ENCODE results near the gene COL6A1. TPM values are rescaled to one million over a fixed set of nuclear protein-coding genes. Genes with fewer than 3 reads are reported as not detected.

Gene COL6A1
- total RNA-seq, 1 experiment from 2014 or later, result 87.5 TPM

- TF ChIP-seq JUND (IDR thresholded peaks at IDR 0.05), result no peak
Observed at GRCh38 chr21:45943630-45944540, 37.7 kb upstream of the COL6A1 start (continued).

GRCh38 chr21:45944601-45945000 lies 37.0 kb upstream of the COL6A1 start:
- no peak for DNase-seq (ENCODE audit: low read depth, low spot score)
- intact Hi-C loops (cut with micrococcal nuclease), result no loop called here
- ChIA-PET RAD21 (ENCODE audit: low non-redundant PET in 1 of 2, low total read pairs in 2 of 2, uncharacterized antibody in 2 of 2, unreplicated experiment in 2 of 2) (no interaction called here), CTCF (no interaction called here), POLR2A (no interaction called here)
- Histone ChIP-seq H3K4me1 (ENCODE audit: control insufficient read depth in 1 of 2, insufficient read depth in 2 of 2, low read length in 2 of 2) (no peaks in the 10 kb centered on the region), H2AFZ (ENCODE audit: low read depth, low read length, poor library complexity, severe bottlenecking) (no peak overlapping the region), H3K27me3 (ENCODE audit: insufficient read depth, low read length) (no peaks in the 10 kb centered on the region), H3K9me2 (ENCODE audit: insufficient read depth) (no peaks in the 10 kb centered on the region), H4K20me1 (ENCODE audit: insufficient read depth) (no peaks in the 10 kb centered on the region), H3K79me2 (ENCODE audit: insufficient read depth, low read length) (no peaks in the 10 kb centered on the region), H3K36me3 (ENCODE audit: control insufficient read depth in 1 of 2, insufficient read depth in 2 of 2, low read length in 2 of 2) (no peaks in the 10 kb centered on the region), H3K9me3 (ENCODE audit: control insufficient read depth in 1 of 2, insufficient read depth in 1 of 2, low read depth in 1 of 2, low read length in 2 of 2) (no peaks in the 10 kb centered on the region), H3K9ac (ENCODE audit: low read length) (no peak overlapping the region), H3K4me3 (replicated peaks in 1 of 2; ENCODE audit: low read depth in 1 of 2, low read length in 2 of 2) (no peak overlapping the region), H3K4me2 (ENCODE audit: low read length) (no peak overlapping the region), H3K27ac (ENCODE audit: low read depth, low read length) (no peak overlapping the region)
- no peak for TF ChIP-seq CBX3 (IDR thresholded peaks at IDR 0.05; ENCODE audit: low read depth)
- no TSS peak for BruUV-seq (replicated peaks)
- ATAC-seq, result no peak

DNA sequence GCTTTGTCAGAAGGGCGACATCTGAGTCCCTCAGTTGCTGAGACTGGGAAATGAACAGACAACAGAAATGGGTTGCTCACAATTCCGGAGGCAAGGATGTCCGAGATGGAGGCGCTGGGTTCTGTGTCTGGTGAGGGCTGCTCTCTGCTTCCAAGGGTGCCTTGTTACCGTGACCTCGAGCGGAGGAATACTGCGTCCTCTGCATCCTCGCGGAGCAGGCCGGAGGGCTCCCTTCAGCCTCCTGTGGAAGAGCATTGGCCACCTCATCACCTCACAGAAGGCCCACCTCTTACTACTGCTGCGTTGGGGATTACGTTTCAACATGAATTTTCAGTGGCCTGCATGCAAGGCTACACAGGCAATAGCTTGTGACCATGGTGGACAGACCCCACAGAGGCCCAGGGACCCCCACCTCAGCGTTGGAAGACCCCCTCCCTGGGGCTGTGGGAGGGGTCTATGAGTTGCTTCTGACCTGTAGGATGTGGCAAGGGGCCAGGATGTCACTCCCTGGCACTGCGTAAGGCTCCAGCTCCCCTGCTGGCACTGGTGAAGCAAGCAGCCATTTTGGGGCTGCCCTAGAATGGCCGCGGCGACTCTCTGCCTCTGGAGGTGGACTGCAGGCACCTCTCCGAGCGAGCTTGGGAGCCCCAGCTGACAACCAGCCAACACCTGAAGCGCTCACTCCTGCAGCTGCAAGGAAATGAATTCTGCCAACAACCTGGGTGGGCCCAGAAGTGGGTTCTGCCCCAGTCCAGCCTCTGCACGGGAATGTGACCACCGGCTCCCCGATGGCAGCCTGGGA lies 36.3 kb upstream of the COL6A1 start:
- H4K20me1 ChIP-seq (ENCODE audit: insufficient read depth), result no peaks in the 10 kb centered on the region
- H3K36me3 ChIP-seq (ENCODE audit: control insufficient read depth in 1 of 2, insufficient read depth in 2 of 2, low read length in 2 of 2), result no peaks in the 10 kb centered on the region
- peaks cover under 1% of the 10 kb centered on the region in 2 experiments; a peak in 2 of 4 replicates for H3K4me1 ChIP-seq (ENCODE audit: control insufficient read depth in 1 of 2, insufficient read depth in 2 of 2, low read length in 2 of 2)
- H3K79me2 ChIP-seq (ENCODE audit: insufficient read depth, low read length), result no peaks in the 10 kb centered on the region
- no peak overlapping the region for H3K27ac ChIP-seq (ENCODE audit: low read depth, low read length)
- H3K4me2 ChIP-seq (ENCODE audit: low read length), result no peak overlapping the region
- no TSS peak for BruUV-seq (replicated peaks)
- no peaks in the 10 kb centered on the region for H3K9me2 ChIP-seq (ENCODE audit: insufficient read depth)
- H3K4me3 ChIP-seq (replicated peaks in 1 of 2; ENCODE audit: low read depth in 1 of 2, low read length in 2 of 2), result no peak overlapping the region
- ChIA-PET RAD21 (ENCODE audit: low non-redundant PET in 1 of 2, low total read pairs in 2 of 2, uncharacterized antibody in 2 of 2, unreplicated experiment in 2 of 2) (no interaction called here), CTCF (no interaction called here), POLR2A (no interaction called here)
- ATAC-seq, result no peak
- DNase-seq (ENCODE audit: low read depth, low spot score), result no peak
- intact Hi-C loops (cut with micrococcal nuclease), result no loop called here
- H3K27me3 ChIP-seq (ENCODE audit: insufficient read depth, low read length), result no peaks in the 10 kb centered on the region
- no peak overlapping the region for H3K9ac ChIP-seq (ENCODE audit: low read length)
- H2AFZ ChIP-seq (ENCODE audit: low read depth, low read length, poor library complexity, severe bottlenecking), result no peak overlapping the region
- no peaks in the 10 kb centered on the region for H3K9me3 ChIP-seq (ENCODE audit: control insufficient read depth in 1 of 2, insufficient read depth in 1 of 2, low read depth in 1 of 2, low read length in 2 of 2)
- TF ChIP-seq EZH2 (IDR thresholded peaks at IDR 0.05) (no peak), TCF7L2 (IDR thresholded peaks at IDR 0.05; ENCODE audit: borderline replicate concordance, extremely low read depth, insufficient read depth, insufficient read length) (no peak), SIN3A (IDR thresholded peaks at IDR 0.05; ENCODE audit: low read depth) (no peak), ATF3 (IDR thresholded peaks at IDR 0.05) (no peak), CEBPB (IDR thresholded peaks at IDR 0.05; ENCODE audit: low read depth) (no peak)
- TF ChIP-seq, protein P1, sequence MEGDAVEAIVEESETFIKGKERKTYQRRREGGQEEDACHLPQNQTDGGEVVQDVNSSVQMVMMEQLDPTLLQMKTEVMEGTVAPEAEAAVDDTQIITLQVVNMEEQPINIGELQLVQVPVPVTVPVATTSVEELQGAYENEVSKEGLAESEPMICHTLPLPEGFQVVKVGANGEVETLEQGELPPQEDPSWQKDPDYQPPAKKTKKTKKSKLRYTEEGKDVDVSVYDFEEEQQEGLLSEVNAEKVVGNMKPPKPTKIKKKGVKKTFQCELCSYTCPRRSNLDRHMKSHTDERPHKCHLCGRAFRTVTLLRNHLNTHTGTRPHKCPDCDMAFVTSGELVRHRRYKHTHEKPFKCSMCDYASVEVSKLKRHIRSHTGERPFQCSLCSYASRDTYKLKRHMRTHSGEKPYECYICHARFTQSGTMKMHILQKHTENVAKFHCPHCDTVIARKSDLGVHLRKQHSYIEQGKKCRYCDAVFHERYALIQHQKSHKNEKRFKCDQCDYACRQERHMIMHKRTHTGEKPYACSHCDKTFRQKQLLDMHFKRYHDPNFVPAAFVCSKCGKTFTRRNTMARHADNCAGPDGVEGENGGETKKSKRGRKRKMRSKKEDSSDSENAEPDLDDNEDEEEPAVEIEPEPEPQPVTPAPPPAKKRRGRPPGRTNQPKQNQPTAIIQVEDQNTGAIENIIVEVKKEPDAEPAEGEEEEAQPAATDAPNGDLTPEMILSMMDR (IDR thresholded peaks at IDR 0.05 in 2 of 3, conservative IDR thresholded peaks at IDR 0.05 in 1 of 3; ENCODE audit: borderline replicate concordance in 1 of 3, insufficient read depth in 1 of 3, low read depth in 2 of 3, low read length in 2 of 3), result no peak
- TF ChIP-seq, protein P2, sequence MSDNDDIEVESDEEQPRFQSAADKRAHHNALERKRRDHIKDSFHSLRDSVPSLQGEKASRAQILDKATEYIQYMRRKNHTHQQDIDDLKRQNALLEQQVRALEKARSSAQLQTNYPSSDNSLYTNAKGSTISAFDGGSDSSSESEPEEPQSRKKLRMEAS (IDR thresholded peaks at IDR 0.05), result no peak
- TF ChIP-seq, protein P3, sequence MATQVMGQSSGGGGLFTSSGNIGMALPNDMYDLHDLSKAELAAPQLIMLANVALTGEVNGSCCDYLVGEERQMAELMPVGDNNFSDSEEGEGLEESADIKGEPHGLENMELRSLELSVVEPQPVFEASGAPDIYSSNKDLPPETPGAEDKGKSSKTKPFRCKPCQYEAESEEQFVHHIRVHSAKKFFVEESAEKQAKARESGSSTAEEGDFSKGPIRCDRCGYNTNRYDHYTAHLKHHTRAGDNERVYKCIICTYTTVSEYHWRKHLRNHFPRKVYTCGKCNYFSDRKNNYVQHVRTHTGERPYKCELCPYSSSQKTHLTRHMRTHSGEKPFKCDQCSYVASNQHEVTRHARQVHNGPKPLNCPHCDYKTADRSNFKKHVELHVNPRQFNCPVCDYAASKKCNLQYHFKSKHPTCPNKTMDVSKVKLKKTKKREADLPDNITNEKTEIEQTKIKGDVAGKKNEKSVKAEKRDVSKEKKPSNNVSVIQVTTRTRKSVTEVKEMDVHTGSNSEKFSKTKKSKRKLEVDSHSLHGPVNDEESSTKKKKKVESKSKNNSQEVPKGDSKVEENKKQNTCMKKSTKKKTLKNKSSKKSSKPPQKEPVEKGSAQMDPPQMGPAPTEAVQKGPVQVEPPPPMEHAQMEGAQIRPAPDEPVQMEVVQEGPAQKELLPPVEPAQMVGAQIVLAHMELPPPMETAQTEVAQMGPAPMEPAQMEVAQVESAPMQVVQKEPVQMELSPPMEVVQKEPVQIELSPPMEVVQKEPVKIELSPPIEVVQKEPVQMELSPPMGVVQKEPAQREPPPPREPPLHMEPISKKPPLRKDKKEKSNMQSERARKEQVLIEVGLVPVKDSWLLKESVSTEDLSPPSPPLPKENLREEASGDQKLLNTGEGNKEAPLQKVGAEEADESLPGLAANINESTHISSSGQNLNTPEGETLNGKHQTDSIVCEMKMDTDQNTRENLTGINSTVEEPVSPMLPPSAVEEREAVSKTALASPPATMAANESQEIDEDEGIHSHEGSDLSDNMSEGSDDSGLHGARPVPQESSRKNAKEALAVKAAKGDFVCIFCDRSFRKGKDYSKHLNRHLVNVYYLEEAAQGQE (IDR thresholded peaks at IDR 0.05; ENCODE audit: low read depth), result no peak
